Activated CD4-positive, alpha-beta T cell treated with anti-CD3 and anti-CD28 coated beads, Interleukin-2, amount 50 U/mL, for 4 hours (primary cell): Measurements from ENCODE around the gene PRRC2B.

Experiments used
- DNase-seq, 2 experiments: peaks; one replicate each; pipeline ENCODE4 v3.0.0-alpha.2; 2020

The PRRC2B gene

GRCh38 chr9:131411719-131412681 lies 18.1 kb downstream of the PRRC2B start:
- DNase-seq: no peak

GRCh38 chr9:131416509-131416908 lies 22.6 kb downstream of the PRRC2B start:
- DNase-seq: no peak

GRCh38 chr9:131417264-131418142 lies 23.6 kb downstream of the PRRC2B start:
- no peak for DNase-seq

- DNase-seq: no peak
Measured at GRCh38 chr9:131418143-131419025, 24.5 kb downstream of the PRRC2B start.

GRCh38 chr9:131419026-131419614 lies 25.2 kb downstream of the PRRC2B start:
- no peak for DNase-seq

GRCh38 chr9:131419716-131420115 lies 25.8 kb downstream of the PRRC2B start:
- no peak for DNase-seq

- no peak for DNase-seq
Measured at GRCh38 chr9:131420980-131421624, 27.2 kb downstream of the PRRC2B start.

GRCh38 chr9:131421691-131422090 lies 27.8 kb downstream of the PRRC2B start:
- DNase-seq: no peak

- no peak for DNase-seq
Measured at GRCh38 chr9:131422241-131422792, 28.4 kb downstream of the PRRC2B start.

- no peak for DNase-seq
Measured at GRCh38 chr9:131423171-131423581, 29.3 kb downstream of the PRRC2B start.

- DNase-seq: no peak
Measured at GRCh38 chr9:131426545-131426944, 32.7 kb downstream of the PRRC2B start.

GRCh38 chr9:131429121-131430012 lies 35.5 kb downstream of the PRRC2B start:
- no peak for DNase-seq

GRCh38 chr9:131432050-131432449 lies 38.2 kb downstream of the PRRC2B start:
- DNase-seq: no peak

GRCh38 chr9:131432597-131433301 lies 38.9 kb downstream of the PRRC2B start:
- DNase-seq: no peak

GRCh38 chr9:131433302-131433854 lies 39.5 kb downstream of the PRRC2B start:
- no peak for DNase-seq

GRCh38 chr9:131434673-131435072 lies 40.8 kb downstream of the PRRC2B start:
- no peak for DNase-seq

- no peak for DNase-seq
Measured at GRCh38 chr9:131436376-131436775, 42.5 kb downstream of the PRRC2B start.

- DNase-seq: no peak
Measured at GRCh38 chr9:131436865-131437271, 43.0 kb downstream of the PRRC2B start.

- no peak for DNase-seq
Measured at GRCh38 chr9:131438190-131438589, 44.3 kb downstream of the PRRC2B start.
